GM12878 (cell line): Measurements from ENCODE around the gene CTBP1. TPM values are rescaled to one million over a fixed set of nuclear protein-coding genes. Genes with fewer than 3 reads are reported as not detected.

Experiments used
- polyA plus RNA-seq, 11 experiments: library from polyadenylated mRNA; depleted of rRNA in 4 of 11; unstranded in 6 of 11; stranded (reverse) in 5 of 11; fragments of >200 nt; fragmentation: Nextera tagmentation in 4 of 11; fragmentation: Illumina TruSeq in 1 of 11; extraction: Ambion mirVana in 4 of 11; extraction: Trizol in 1 of 11; gene quantifications; 1 replicate in 1 of 11; 2 replicates in 10 of 11; pipeline versions ENCODE4 v1.2.1 to v1.2.3, GENCODE V29; 2011 to 2016; ENCODE audit warnings: inconsistent platforms in 2 of 11, missing spikeins in 2 of 11, low read depth in 1 of 11
- total RNA-seq, 4 experiments: library from RNA; depleted of rRNA in 3 of 4; stranded (reverse); fragments of >200 nt in 3 of 4; fragmentation: Illumina TruSeq in 1 of 4; extraction: Trizol in 1 of 4; gene quantifications; 2 replicates each; pipeline versions ENCODE4 v1.2.1 to v1.2.3, GENCODE V29; 2013 to 2021

Gene CTBP1
- total and polyA plus RNA-seq, 10 of the 15 experiments (the other 5 are each of a cell fraction or from before 2014, with no cell fraction given), result 7.4 to 182 (median 63.1) TPM

Other genes starting within 250 kb of the CTBP1 start
- 0.34 and 0.38 TPM in 2 replicates for gene FGFRL1, start 237.5 kb downstream of the CTBP1 start, total RNA-seq (2014; rRNA removed)
- gene FGFRL1, start 237.5 kb downstream of the CTBP1 start, total RNA-seq (2014; rRNA removed; fragmentation: Illumina TruSeq; extraction: Trizol), result 0.14 and 0.22 TPM in 2 replicates
- gene FGFRL1, start 237.5 kb downstream of the CTBP1 start, total RNA-seq (2021), result 0.97 and 1.1 TPM in 2 replicates
- 0.72 and 1.5 TPM in 2 replicates for gene FGFRL1, start 237.5 kb downstream of the CTBP1 start, polyA plus RNA-seq (2011; rRNA removed)
- 0.05 and 0.24 TPM in 2 replicates for gene FGFRL1, start 237.5 kb downstream of the CTBP1 start, polyA plus RNA-seq (2014; fragmentation: Illumina TruSeq; extraction: Trizol)
- under 1 TPM; 0.02 to 0.03 TPM for gene FGFRL1, start 237.5 kb downstream of the CTBP1 start, polyA plus RNA-seq (2014; fragmentation: Nextera tagmentation; extraction: Ambion mirVana)
- 0.51 and 0.55 TPM in 2 replicates for gene FGFRL1, start 237.5 kb downstream of the CTBP1 start, polyA plus RNA-seq (2014; rRNA removed)
- not detected for gene FGFRL1, start 237.5 kb downstream of the CTBP1 start, polyA plus RNA-seq (2016; fragmentation: Nextera tagmentation; extraction: Ambion mirVana)
- gene RNF212, start 135.6 kb downstream of the CTBP1 start, total RNA-seq (2014; rRNA removed), result not detected in 2 replicates
- not detected in 2 replicates for gene RNF212, start 135.6 kb downstream of the CTBP1 start, total RNA-seq (2014; rRNA removed; fragmentation: Illumina TruSeq; extraction: Trizol)
- gene RNF212, start 135.6 kb downstream of the CTBP1 start, total RNA-seq (2021), result not detected in 2 replicates
- gene RNF212, start 135.6 kb downstream of the CTBP1 start, polyA plus RNA-seq (2011; rRNA removed), result not detected in 2 replicates
- not detected in 2 replicates for gene RNF212, start 135.6 kb downstream of the CTBP1 start, polyA plus RNA-seq (2014; fragmentation: Illumina TruSeq; extraction: Trizol)
- gene RNF212, start 135.6 kb downstream of the CTBP1 start, polyA plus RNA-seq (2014; fragmentation: Nextera tagmentation; extraction: Ambion mirVana), result not detected
- gene RNF212, start 135.6 kb downstream of the CTBP1 start, polyA plus RNA-seq (2014; rRNA removed), result not detected in 2 replicates
- not detected for gene RNF212, start 135.6 kb downstream of the CTBP1 start, polyA plus RNA-seq (2016; fragmentation: Nextera tagmentation; extraction: Ambion mirVana)
- 8.7 and 10.4 TPM in 2 replicates for gene SPON2, start 76.5 kb downstream of the CTBP1 start, total RNA-seq (2014; rRNA removed)
- gene SPON2, start 76.5 kb downstream of the CTBP1 start, total RNA-seq (2014; rRNA removed; fragmentation: Illumina TruSeq; extraction: Trizol), result 6.9 and 9.1 TPM in 2 replicates
- gene SPON2, start 76.5 kb downstream of the CTBP1 start, total RNA-seq (2021), result 9.3 and 10.2 TPM in 2 replicates
- 6.7 and 7.5 TPM in 2 replicates for gene SPON2, start 76.5 kb downstream of the CTBP1 start, polyA plus RNA-seq (2011; rRNA removed)
- gene SPON2, start 76.5 kb downstream of the CTBP1 start, polyA plus RNA-seq (2014; fragmentation: Illumina TruSeq; extraction: Trizol), result 2.6 and 5.1 TPM in 2 replicates
- gene SPON2, start 76.5 kb downstream of the CTBP1 start, polyA plus RNA-seq (2014; fragmentation: Nextera tagmentation; extraction: Ambion mirVana), result 1 to 10 TPM; 1.1 to 1.6 TPM
- gene SPON2, start 76.5 kb downstream of the CTBP1 start, polyA plus RNA-seq (2014; rRNA removed), result 10.1 and 11.2 TPM in 2 replicates
- gene SPON2, start 76.5 kb downstream of the CTBP1 start, polyA plus RNA-seq (2016; fragmentation: Nextera tagmentation; extraction: Ambion mirVana), result 1 to 10 TPM; 7.1 to 9.6 TPM
- 47.1 and 52.1 TPM in 2 replicates for gene MAEA, start 40.8 kb upstream of the CTBP1 start, total RNA-seq (2014; rRNA removed)
- 19.2 and 23.9 TPM in 2 replicates for gene MAEA, start 40.8 kb upstream of the CTBP1 start, total RNA-seq (2014; rRNA removed; fragmentation: Illumina TruSeq; extraction: Trizol)
- gene MAEA, start 40.8 kb upstream of the CTBP1 start, total RNA-seq (2021), result 61.7 and 63.1 TPM in 2 replicates
- 35.0 and 57.0 TPM in 2 replicates for gene MAEA, start 40.8 kb upstream of the CTBP1 start, polyA plus RNA-seq (2011; rRNA removed)
- gene MAEA, start 40.8 kb upstream of the CTBP1 start, polyA plus RNA-seq (2014; fragmentation: Illumina TruSeq; extraction: Trizol), result 8.8 and 21.4 TPM in 2 replicates
- 1 to 10 TPM; 3.6 to 7.5 TPM for gene MAEA, start 40.8 kb upstream of the CTBP1 start, polyA plus RNA-seq (2014; fragmentation: Nextera tagmentation; extraction: Ambion mirVana)
- gene MAEA, start 40.8 kb upstream of the CTBP1 start, polyA plus RNA-seq (2014; rRNA removed), result 63.7 and 67.3 TPM in 2 replicates
- 10 to 100 TPM; 63.6 to 67.1 TPM for gene MAEA, start 40.8 kb upstream of the CTBP1 start, polyA plus RNA-seq (2016; fragmentation: Nextera tagmentation; extraction: Ambion mirVana)
- 5.1 and 5.3 TPM in 2 replicates for gene UVSSA, start 98.1 kb upstream of the CTBP1 start, total RNA-seq (2014; rRNA removed)
- gene UVSSA, start 98.1 kb upstream of the CTBP1 start, total RNA-seq (2014; rRNA removed; fragmentation: Illumina TruSeq; extraction: Trizol), result 2.6 and 3.1 TPM in 2 replicates
- gene UVSSA, start 98.1 kb upstream of the CTBP1 start, total RNA-seq (2021), result 14.2 and 16.8 TPM in 2 replicates
- 3.2 and 3.7 TPM in 2 replicates for gene UVSSA, start 98.1 kb upstream of the CTBP1 start, polyA plus RNA-seq (2011; rRNA removed)
- gene UVSSA, start 98.1 kb upstream of the CTBP1 start, polyA plus RNA-seq (2014; fragmentation: Illumina TruSeq; extraction: Trizol), result 2.7 and 3.6 TPM in 2 replicates
- under 1 TPM; 0.34 to 0.82 TPM for gene UVSSA, start 98.1 kb upstream of the CTBP1 start, polyA plus RNA-seq (2014; fragmentation: Nextera tagmentation; extraction: Ambion mirVana)
- 8.5 and 11.7 TPM in 2 replicates for gene UVSSA, start 98.1 kb upstream of the CTBP1 start, polyA plus RNA-seq (2014; rRNA removed)
- 1 to 10 TPM; 3.4 to 3.6 TPM for gene UVSSA, start 98.1 kb upstream of the CTBP1 start, polyA plus RNA-seq (2016; fragmentation: Nextera tagmentation; extraction: Ambion mirVana)
- not detected in 2 replicates for gene NKX1-1, start 157.3 kb upstream of the CTBP1 start, total RNA-seq (2014; rRNA removed)
- not detected in 2 replicates for gene NKX1-1, start 157.3 kb upstream of the CTBP1 start, total RNA-seq (2014; rRNA removed; fragmentation: Illumina TruSeq; extraction: Trizol)
- not detected in 2 replicates for gene NKX1-1, start 157.3 kb upstream of the CTBP1 start, total RNA-seq (2021)
- gene NKX1-1, start 157.3 kb upstream of the CTBP1 start, polyA plus RNA-seq (2011; rRNA removed), result not detected in 2 replicates
- not detected in 2 replicates for gene NKX1-1, start 157.3 kb upstream of the CTBP1 start, polyA plus RNA-seq (2014; fragmentation: Illumina TruSeq; extraction: Trizol)
- not detected for gene NKX1-1, start 157.3 kb upstream of the CTBP1 start, polyA plus RNA-seq (2014; fragmentation: Nextera tagmentation; extraction: Ambion mirVana)
- gene NKX1-1, start 157.3 kb upstream of the CTBP1 start, polyA plus RNA-seq (2014; rRNA removed), result not detected in 2 replicates
- gene NKX1-1, start 157.3 kb upstream of the CTBP1 start, polyA plus RNA-seq (2016; fragmentation: Nextera tagmentation; extraction: Ambion mirVana), result not detected